Liver (tissue), 9 donors: ENCODE measurements around the gene ROBO2. TPM values are rescaled to one million over a fixed set of nuclear protein-coding genes. Genes with fewer than 3 reads are reported as not detected.

Experiments
- DNase-seq: peaks from one replicate; pipeline ENCODE4 v3.0.0-alpha.2; 2017; ENCODE audit warnings: low spot score
- H3K27ac ChIP-seq, 2 donors: one replicate each; pipeline ENCODE4 v1.7.0; 2013; ENCODE audit warnings: inconsistent platforms in 2 of 2, low read length in 2 of 2, control low read depth in 1 of 2, low read depth in 1 of 2, mild to moderate bottlenecking in 1 of 2
- H3K27me3 ChIP-seq, 4 donors: one replicate each; pipeline versions ENCODE4 v1.6.1 to v1.7.0; 2013; ENCODE audit warnings: low read length in 3 of 4, inconsistent platforms in 1 of 4, mild to moderate bottlenecking in 1 of 4, moderate library complexity in 1 of 4; ENCODE audit not compliant: control insufficient read depth in 4 of 4, insufficient read depth in 4 of 4
- H3K36me3 ChIP-seq, 4 donors: one replicate each; pipeline versions ENCODE4 v1.6.1 to v1.7.0; 2013; ENCODE audit warnings: low read length in 3 of 4, mild to moderate bottlenecking in 3 of 4, low read depth in 1 of 4, moderate library complexity in 1 of 4; ENCODE audit not compliant: control insufficient read depth in 4 of 4, insufficient read depth in 3 of 4
- H3K4me1 ChIP-seq, 4 donors: one replicate each; pipeline versions ENCODE4 v1.6.1 to v1.7.0; 2013; ENCODE audit warnings: low read length in 3 of 4, mild to moderate bottlenecking in 3 of 4, moderate library complexity in 1 of 4; ENCODE audit not compliant: control insufficient read depth in 4 of 4, insufficient read depth in 4 of 4
- H3K4me3 ChIP-seq, 3 donors: one replicate each; pipeline versions ENCODE4 v1.6.1 to v1.7.0; 2013; ENCODE audit warnings: low read length in 3 of 3, control low read depth in 1 of 3, low read depth in 1 of 3, mild to moderate bottlenecking in 1 of 3
- H3K9ac ChIP-seq, 2 donors: one replicate each; pipeline ENCODE4 v1.7.0; 2013; ENCODE audit warnings: low read length in 2 of 2, mild to moderate bottlenecking in 2 of 2, moderate library complexity in 2 of 2, control low read depth in 1 of 2, low read depth in 1 of 2
- H3K9me3 ChIP-seq, 4 donors: one replicate each; pipeline versions ENCODE4 v1.6.1 to v1.7.0; 2013; ENCODE audit warnings: low read length in 3 of 4; ENCODE audit not compliant: control insufficient read depth in 4 of 4
- ATF3 ChIP-seq: IDR thresholded peaks from 2 replicates; pipeline ENCODE4 v1.6.1; 2016; ENCODE audit warnings: antibody characterized with exemption
- EGR1 ChIP-seq, 2 donors: IDR thresholded peaks; 2 replicates each; pipeline ENCODE4 v1.6.1; 2016 to 2018; ENCODE audit warnings: antibody characterized with exemption in 2 of 2, low read depth in 2 of 2
- FOXA1 ChIP-seq: IDR thresholded peaks from 2 replicates; pipeline ENCODE4 v1.6.1; 2016; ENCODE audit warnings: antibody characterized with exemption
- GABPA ChIP-seq, 2 donors: IDR thresholded peaks in 1 of 2; conservative IDR thresholded peaks in 1 of 2; 2 replicates each; pipeline ENCODE4 v1.6.1; 2016; ENCODE audit warnings: antibody characterized with exemption in 2 of 2, mild to moderate bottlenecking in 1 of 2, moderate library complexity in 1 of 2
- HNF4A ChIP-seq, 2 donors: conservative IDR thresholded peaks; 2 replicates each; pipeline ENCODE4 v1.6.1; 2016; ENCODE audit warnings: antibody characterized with exemption in 2 of 2, mild to moderate bottlenecking in 2 of 2
- HNF4G ChIP-seq: IDR thresholded peaks from 2 replicates; pipeline ENCODE4 v1.6.1; 2016; ENCODE audit warnings: antibody characterized with exemption
- JUND ChIP-seq, 2 donors: IDR thresholded peaks; 2 replicates each; pipeline ENCODE4 v1.6.1; 2016; ENCODE audit warnings: antibody characterized with exemption in 2 of 2
- MAX ChIP-seq: IDR thresholded peaks from 2 replicates; pipeline ENCODE4 v1.6.1; 2016; ENCODE audit warnings: antibody characterized with exemption
- NR2F2 ChIP-seq: IDR thresholded peaks from 2 replicates; pipeline ENCODE4 v1.6.1; 2016; ENCODE audit warnings: antibody characterized with exemption
- RAD21 ChIP-seq, 2 donors: IDR thresholded peaks; 2 replicates each; pipeline ENCODE4 v1.6.1; 2016; ENCODE audit warnings: antibody characterized with exemption in 2 of 2, mild to moderate bottlenecking in 2 of 2
- RXRA ChIP-seq, 2 donors: IDR thresholded peaks; 2 replicates each; pipeline ENCODE4 v1.6.1; 2017 to 2018; ENCODE audit warnings: antibody characterized with exemption in 2 of 2, mild to moderate bottlenecking in 1 of 2
- SP1 ChIP-seq: IDR thresholded peaks from 2 replicates; pipeline ENCODE4 v1.6.1; 2018; ENCODE audit warnings: antibody characterized with exemption, mild to moderate bottlenecking
- YY1 ChIP-seq: IDR thresholded peaks from 2 replicates; pipeline ENCODE4 v1.6.1; 2016; ENCODE audit warnings: antibody characterized with exemption, mild to moderate bottlenecking
- WGBS: extraction: QIAGEN DNeasy Blood & Tissue Kit; methylation state at CpG from one replicate; pipeline ENCODE4 v1.1.7; 2013; 5-methylcytosine and 5-hydroxymethylcytosine counted together
- polyA plus RNA-seq, 2 donors: library from polyadenylated mRNA; stranded (reverse) in 1 of 2; unstranded in 1 of 2; fragments of 200-250 nt in 1 of 2; fragments of >200 nt in 1 of 2; fragmentation: Nextera tagmentation in 1 of 2; extraction: Ambion mirVana in 1 of 2; gene quantifications; one replicate each; pipeline versions ENCODE4 v1.2.1 to v1.2.3, GENCODE V29; 2013 to 2015
- total RNA-seq, 2 donors: library from RNA; depleted of rRNA; stranded (reverse); fragments of >200 nt; gene quantifications; one replicate each; pipeline ENCODE4 v1.2.3, GENCODE V29; 2014
- TF ChIP-seq, protein P1 (sequence below): IDR thresholded peaks from 2 replicates; pipeline ENCODE4 v1.6.1; 2016; ENCODE audit warnings: antibody characterized with exemption, mild to moderate bottlenecking
- TF ChIP-seq, protein P2 (sequence below): fragments of 150-350 bp; IDR thresholded peaks from 2 replicates; pipeline ENCODE4 v1.5.1; 2017; ENCODE audit warnings: improper control_type of control experiment, low read depth, low read length; ENCODE audit not compliant: missing input control
- donor health status: healthy.
- donor health status: healthy.
- donor health status: healthy.
- donor health status: healthy.
- donor health status: healthy.

Gene ROBO2
- total and polyA plus RNA-seq, 4 donors, result 0.22 to 19.4 (median 1.1) TPM

- no peak overlapping the region for H3K9ac ChIP-seq
- no peak for TF ChIP-seq ATF3
- H3K27me3 ChIP-seq, result no peaks in the 10 kb centered on the region
- H3K4me1 ChIP-seq, result no peaks in the 10 kb centered on the region
- H3K27ac ChIP-seq, result no peak overlapping the region
- no peaks in the 10 kb centered on the region for H3K9me3 ChIP-seq
- 85% methylated on average over 5 of the region's 5 CpGs for WGBS
- H3K36me3 ChIP-seq, result no peaks in the 10 kb centered on the region
- no peak overlapping the region for H3K4me3 ChIP-seq
- DNase-seq, result no peak
These were observed 38.7 kb upstream of the ROBO2 start for GRCh38 chr3:77001062-77001701.

- WGBS, result 48% methylated on average over 7 of the region's 7 CpGs
- DNase-seq, result no peak
- Histone ChIP-seq H3K36me3 (no peaks in the 10 kb centered on the region), H3K27me3 (no peaks in the 10 kb centered on the region), H3K9me3 (peaks cover 0 to 2% (median 0%) of the 10 kb centered on the region in 4 donors), H3K4me1 (no peaks in the 10 kb centered on the region), H3K4me3 (no peak overlapping the region), H3K9ac (no peak overlapping the region), H3K27ac (no peak overlapping the region)
- no peak for TF ChIP-seq NR2F2
- no peak for TF ChIP-seq FOXA1
- TF ChIP-seq RXRA (IDR thresholded peaks at IDR 0.05), result no peak
- TF ChIP-seq JUND (IDR thresholded peaks at IDR 0.05), result no peak
- no peak for TF ChIP-seq RAD21 (IDR thresholded peaks at IDR 0.05)
- TF ChIP-seq MAX, result no peak
- no peak for TF ChIP-seq ATF3
- no peak for TF ChIP-seq GABPA (IDR thresholded peaks at IDR 0.05 in 1 of 2, conservative IDR thresholded peaks at IDR 0.05 in 1 of 2)
- no peak for TF ChIP-seq SP1
- no peak for TF ChIP-seq EGR1 (IDR thresholded peaks at IDR 0.05; ENCODE audit: low read depth in 2 of 2)
- TF ChIP-seq, protein P1, sequence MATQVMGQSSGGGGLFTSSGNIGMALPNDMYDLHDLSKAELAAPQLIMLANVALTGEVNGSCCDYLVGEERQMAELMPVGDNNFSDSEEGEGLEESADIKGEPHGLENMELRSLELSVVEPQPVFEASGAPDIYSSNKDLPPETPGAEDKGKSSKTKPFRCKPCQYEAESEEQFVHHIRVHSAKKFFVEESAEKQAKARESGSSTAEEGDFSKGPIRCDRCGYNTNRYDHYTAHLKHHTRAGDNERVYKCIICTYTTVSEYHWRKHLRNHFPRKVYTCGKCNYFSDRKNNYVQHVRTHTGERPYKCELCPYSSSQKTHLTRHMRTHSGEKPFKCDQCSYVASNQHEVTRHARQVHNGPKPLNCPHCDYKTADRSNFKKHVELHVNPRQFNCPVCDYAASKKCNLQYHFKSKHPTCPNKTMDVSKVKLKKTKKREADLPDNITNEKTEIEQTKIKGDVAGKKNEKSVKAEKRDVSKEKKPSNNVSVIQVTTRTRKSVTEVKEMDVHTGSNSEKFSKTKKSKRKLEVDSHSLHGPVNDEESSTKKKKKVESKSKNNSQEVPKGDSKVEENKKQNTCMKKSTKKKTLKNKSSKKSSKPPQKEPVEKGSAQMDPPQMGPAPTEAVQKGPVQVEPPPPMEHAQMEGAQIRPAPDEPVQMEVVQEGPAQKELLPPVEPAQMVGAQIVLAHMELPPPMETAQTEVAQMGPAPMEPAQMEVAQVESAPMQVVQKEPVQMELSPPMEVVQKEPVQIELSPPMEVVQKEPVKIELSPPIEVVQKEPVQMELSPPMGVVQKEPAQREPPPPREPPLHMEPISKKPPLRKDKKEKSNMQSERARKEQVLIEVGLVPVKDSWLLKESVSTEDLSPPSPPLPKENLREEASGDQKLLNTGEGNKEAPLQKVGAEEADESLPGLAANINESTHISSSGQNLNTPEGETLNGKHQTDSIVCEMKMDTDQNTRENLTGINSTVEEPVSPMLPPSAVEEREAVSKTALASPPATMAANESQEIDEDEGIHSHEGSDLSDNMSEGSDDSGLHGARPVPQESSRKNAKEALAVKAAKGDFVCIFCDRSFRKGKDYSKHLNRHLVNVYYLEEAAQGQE, result no peak
These were observed 25.7 kb upstream of the ROBO2 start for GRCh38 chr3:77014226-77014625.

DNA sequence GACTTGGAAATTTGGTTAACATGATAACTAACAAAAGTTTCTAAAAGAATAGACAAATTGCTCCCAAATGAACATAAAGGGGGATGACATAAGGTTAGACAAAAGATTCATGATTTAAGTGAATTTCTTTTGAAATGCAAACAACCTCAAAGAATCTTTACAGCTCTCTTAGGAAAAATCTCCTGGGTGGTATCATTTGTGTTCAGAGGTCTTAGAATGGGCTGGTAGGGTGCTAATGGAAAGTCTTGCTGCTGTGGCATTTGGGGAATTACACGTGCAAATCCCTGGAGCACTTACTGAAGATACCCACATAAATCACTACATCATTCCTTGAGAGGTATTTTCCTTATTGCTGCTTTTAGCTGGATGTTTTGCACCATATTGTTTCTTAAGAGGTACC, 14.4 kb upstream of the ROBO2 start:
- no peaks in the 10 kb centered on the region for H3K36me3 ChIP-seq
- no peaks in the 10 kb centered on the region for H3K4me1 ChIP-seq
- DNase-seq, result no peak
- H3K4me3 ChIP-seq, result no peak overlapping the region
- no peak overlapping the region for H3K27ac ChIP-seq
- no peak overlapping the region for H3K9ac ChIP-seq
- WGBS, result 59% methylated on average over 1 of the region's 1 CpG
- no peaks in the 10 kb centered on the region for H3K27me3 ChIP-seq
- no peaks in the 10 kb centered on the region for H3K9me3 ChIP-seq
- TF ChIP-seq, protein P2, sequence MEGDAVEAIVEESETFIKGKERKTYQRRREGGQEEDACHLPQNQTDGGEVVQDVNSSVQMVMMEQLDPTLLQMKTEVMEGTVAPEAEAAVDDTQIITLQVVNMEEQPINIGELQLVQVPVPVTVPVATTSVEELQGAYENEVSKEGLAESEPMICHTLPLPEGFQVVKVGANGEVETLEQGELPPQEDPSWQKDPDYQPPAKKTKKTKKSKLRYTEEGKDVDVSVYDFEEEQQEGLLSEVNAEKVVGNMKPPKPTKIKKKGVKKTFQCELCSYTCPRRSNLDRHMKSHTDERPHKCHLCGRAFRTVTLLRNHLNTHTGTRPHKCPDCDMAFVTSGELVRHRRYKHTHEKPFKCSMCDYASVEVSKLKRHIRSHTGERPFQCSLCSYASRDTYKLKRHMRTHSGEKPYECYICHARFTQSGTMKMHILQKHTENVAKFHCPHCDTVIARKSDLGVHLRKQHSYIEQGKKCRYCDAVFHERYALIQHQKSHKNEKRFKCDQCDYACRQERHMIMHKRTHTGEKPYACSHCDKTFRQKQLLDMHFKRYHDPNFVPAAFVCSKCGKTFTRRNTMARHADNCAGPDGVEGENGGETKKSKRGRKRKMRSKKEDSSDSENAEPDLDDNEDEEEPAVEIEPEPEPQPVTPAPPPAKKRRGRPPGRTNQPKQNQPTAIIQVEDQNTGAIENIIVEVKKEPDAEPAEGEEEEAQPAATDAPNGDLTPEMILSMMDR, result no peak
- TF ChIP-seq EGR1 (IDR thresholded peaks at IDR 0.05; ENCODE audit: low read depth in 2 of 2), result no peak
- TF ChIP-seq, protein P1, result no peak
- TF ChIP-seq HNF4A (conservative IDR thresholded peaks at IDR 0.05), result no peak
- no peak for TF ChIP-seq YY1
- no peak for TF ChIP-seq MAX
- no peak for TF ChIP-seq HNF4G
